Body of pancreas (tissue), 4 donors: ENCODE data around the gene AXL. TPM values are rescaled to one million over a fixed set of nuclear protein-coding genes. Genes with fewer than 3 reads are reported as not detected.
A peak's percentile ranks its signal among the peaks of the same experiment; 100 is the strongest.

ENCODE experiments used
- ATAC-seq: fragments of 150-250 bp; one replicate; pipeline ENCODE4 v1.9.1; 2016
- DNase-seq, 4 donors: peaks; one replicate each; pipeline ENCODE4 v3.0.0-alpha.2; 2019
- H3K27ac ChIP-seq, 4 donors: fragments of 200-600 bp; sonication (generic); 1 replicate in 3 of 4; 2 replicates in 1 of 4; pipeline versions ENCODE4 v1.5.1 to v1.6.1; 2016 to 2019; ENCODE audit warnings: mild to moderate bottlenecking in 1 of 4, mixed read lengths in 1 of 4, moderate library complexity in 1 of 4
- H3K27me3 ChIP-seq, 2 donors: fragments of 200-600 bp; sonication (generic); one replicate each; pipeline ENCODE4 v1.6.0; 2016; ENCODE audit warnings: mild to moderate bottlenecking in 1 of 2
- H3K36me3 ChIP-seq, 2 donors: fragments of 200-600 bp; sonication (generic); replicated peaks in 1 of 2; 2 replicates each; pipeline ENCODE4 v1.5.1; 2016; ENCODE audit warnings: low read depth in 2 of 2; ENCODE audit not compliant: insufficient read depth in 1 of 2
- H3K4me1 ChIP-seq: fragments of 200-600 bp; sonication (generic); one replicate; pipeline ENCODE4 v1.6.0; 2016
- H3K4me3 ChIP-seq, 2 donors: fragments of 200-600 bp; sonication (generic); 1 replicate in 1 of 2; 2 replicates in 1 of 2; pipeline ENCODE4 v1.5.1; 2016 to 2019
- H3K9me3 ChIP-seq, 3 donors: fragments of 200-600 bp; sonication (generic); 1 replicate in 2 of 3; 2 replicates in 1 of 3; pipeline ENCODE4 v1.5.1; 2016
- CTCF ChIP-seq, 7 experiments: fragments of 450-650 bp in 4 of 7; fragments of 200-600 bp in 3 of 7; sonication (generic) in 3 of 7; IDR thresholded peaks; one replicate each; pipeline ENCODE4 v1.5.1; 2016 to 2019; ENCODE audit warnings: antibody characterized with exemption in 7 of 7
- POLR2A ChIP-seq, 3 donors: fragments of 450-650 bp; IDR thresholded peaks; one replicate each; pipeline ENCODE4 v1.6.1; 2016; ENCODE audit warnings: antibody characterized with exemption in 3 of 3, mild to moderate bottlenecking in 2 of 3
- WGBS, 2 donors: methylation state at CpG; one replicate each; pipeline ENCODE4 v1.1.5; 2017; 5-methylcytosine and 5-hydroxymethylcytosine counted together
- intact Hi-C: fragments of 100-400 bp; cut with DNase I; formaldehyde crosslinking; loops from one replicate; pipeline ENCODE4 v1.15.1; 2023
- total RNA-seq, 2 donors: library from RNA; depleted of rRNA; stranded (reverse); fragments of >200 nt; gene quantifications; one replicate each; pipeline ENCODE4 v1.1.0, GENCODE V29; 2016

The AXL gene
- total RNA-seq, 2 donors from 2014 or later, result 14.2 to 15.0 TPM

GRCh38 chr19:41206926-41207750 lies 11.9 kb upstream of the AXL start:
- no peak overlapping the region for H3K27ac ChIP-seq
- no peaks in the 10 kb centered on the region for H3K4me1 ChIP-seq
- ATAC-seq (no peak), DNase-seq (peak in 3 of 4 donors; percentile 22 to 28 (median 25))
- no peak for TF ChIP-seq CTCF (IDR thresholded peaks at IDR 0.05)
- no peak for TF ChIP-seq POLR2A (IDR thresholded peaks at IDR 0.05)
- H3K4me3 ChIP-seq, result no peak overlapping the region
- H3K36me3 ChIP-seq, result no peaks in the 10 kb centered on the region
- no peaks in the 10 kb centered on the region for H3K9me3 ChIP-seq
- 46 to 55% methylated on average over 17 to 26 of the region's 26 CpGs for WGBS, 2 donors
- H3K27me3 ChIP-seq, result no peaks in the 10 kb centered on the region
- intact Hi-C loops, result loop anchor here (5.0 kb wide), 1 partner anchor 50 kb away; no protein-coding TSS in a partner anchor

GRCh38 chr19:41214161-41214560 lies 4.9 kb upstream of the AXL start:
- ATAC-seq (no peak), DNase-seq (no peak)
- 70 to 93% methylated on average over 1 of the region's 1 CpG for WGBS, 2 donors
- no peaks in the 10 kb centered on the region for H3K9me3 ChIP-seq
- no peak for TF ChIP-seq CTCF (IDR thresholded peaks at IDR 0.05)
- no peak for TF ChIP-seq POLR2A (IDR thresholded peaks at IDR 0.05)
- no peak overlapping the region for H3K27ac ChIP-seq
- H3K36me3 ChIP-seq, result no peaks in the 10 kb centered on the region
- H3K4me1 ChIP-seq, result peaks cover 9% of the 10 kb centered on the region
- no peak overlapping the region for H3K4me3 ChIP-seq
- intact Hi-C loops, result no loop called here
- peaks cover 0 to 5% of the 10 kb centered on the region in 2 donors for H3K27me3 ChIP-seq

GRCh38 chr19:41217741-41218140 lies 1.3 kb upstream of the AXL start:
- H3K27me3 ChIP-seq, result peaks cover 0 to 14% of the 10 kb centered on the region in 2 donors
- ATAC-seq, result no peak
- WGBS, 2 donors, result 63 to 71% methylated on average over 3 to 7 of the region's 7 CpGs
- no peak overlapping the region for H3K4me3 ChIP-seq
- intact Hi-C loops, result no loop called here
- no peak for TF ChIP-seq POLR2A (IDR thresholded peaks at IDR 0.05)
- TF ChIP-seq CTCF (IDR thresholded peaks at IDR 0.05), result no peak
- H3K27ac ChIP-seq, result no peak overlapping the region
- H3K4me1 ChIP-seq, result peaks cover 10% of the 10 kb centered on the region
- H3K9me3 ChIP-seq, result no peaks in the 10 kb centered on the region
- no peaks in the 10 kb centered on the region for H3K36me3 ChIP-seq
- DNase-seq, result no peak

GRCh38 chr19:41218249-41218614 lies 791 bp upstream of the AXL start:
- H3K9me3 ChIP-seq, result no peaks in the 10 kb centered on the region
- TF ChIP-seq CTCF (IDR thresholded peaks at IDR 0.05) (no peak), POLR2A (IDR thresholded peaks at IDR 0.05) (no peak)
- intact Hi-C loops, result no loop called here

More at GRCh38 chr19:41218249-41218614, 791 bp upstream of the AXL start:
- H3K27ac ChIP-seq, result no peak overlapping the region
- H3K27me3 ChIP-seq, result peaks cover 0 to 14% of the 10 kb centered on the region in 2 donors
- DNase-seq, result no peak
- no peaks in the 10 kb centered on the region for H3K36me3 ChIP-seq
- H3K4me1 ChIP-seq, result peaks cover 10% of the 10 kb centered on the region
- ATAC-seq, result no peak
- no peak overlapping the region for H3K4me3 ChIP-seq
- WGBS, 2 donors, result 47 to 73% methylated on average over 4 to 7 of the region's 7 CpGs
